Measurements from ENCODE around the gene PLA2G4B. TPM values are rescaled to one million over a fixed set of nuclear protein-coding genes. Genes with fewer than 3 reads are reported as not detected.

Gene PLA2G4B
- total RNA-seq, 1 experiment from 2014 or later = 3.7 TPM

DNA sequence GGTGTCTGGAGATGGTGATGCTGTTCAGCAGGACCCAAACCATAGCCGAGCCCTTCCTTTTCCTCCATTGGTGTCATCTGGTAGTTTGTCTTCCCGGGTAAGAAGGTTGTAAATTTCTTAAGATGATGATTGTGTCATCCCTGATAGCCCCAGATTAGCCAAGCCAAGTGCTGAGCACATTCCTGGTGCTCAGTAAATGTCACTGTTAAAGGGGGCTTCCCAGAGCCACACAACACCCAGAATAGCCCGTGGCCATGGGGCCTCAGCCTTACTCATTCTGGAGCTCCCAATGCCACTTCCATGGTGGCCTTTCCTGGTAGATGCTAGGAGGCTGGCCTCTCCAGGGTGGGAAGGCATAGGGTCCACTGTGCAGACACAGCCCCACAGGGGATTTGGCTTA, 4.6 kb upstream of the PLA2G4B start:
- no peak overlapping the region for H3T11ph ChIP-seq (ENCODE audit: low read length)
- H3K9me3 ChIP-seq (ENCODE audit: control insufficient read depth, low read depth, low read length) = no peaks in the 10 kb centered on the region
- H3K23me2 ChIP-seq (ENCODE audit: insufficient read length, low read depth, low read length, poor library complexity, severe bottlenecking) = no peaks in the 10 kb centered on the region
- no peak for DNase-seq
- no peak overlapping the region for H2BK5ac ChIP-seq (ENCODE audit: insufficient read length, low read length)
- no peak overlapping the region for H3K56ac ChIP-seq (ENCODE audit: insufficient read length, low read depth, low read length)
- no peaks in the 10 kb centered on the region for H3K4me1 ChIP-seq (ENCODE audit: insufficient read depth, low read length)
- H4K20me1 ChIP-seq (ENCODE audit: control insufficient read depth, insufficient read depth, insufficient read length) = no peaks in the 10 kb centered on the region
- H3K4me3 Mint-ChIP-seq = no peak overlapping the region
- no peak overlapping the region for H2BK12ac ChIP-seq (ENCODE audit: insufficient read length, low read depth, low read length)
- H3K27me3 Mint-ChIP-seq (ENCODE audit: low read depth) = no peaks in the 10 kb centered on the region
- H3K9ac ChIP-seq (ENCODE audit: extremely low read depth, insufficient read length, low read length) = no peak overlapping the region
- H3K4ac ChIP-seq (ENCODE audit: low read depth, low read length) = no peak overlapping the region
- no peaks in the 10 kb centered on the region for H3K79me1 ChIP-seq (ENCODE audit: insufficient read depth, low read depth, low read length, poor library complexity, severe bottlenecking)
- peaks cover 5 to 22% (median 11%) of the 10 kb centered on the region in 3 experiments; a peak in 6 of 7 replicates for H3K36me3 Mint-ChIP-seq (ENCODE audit: insufficient read depth in 1 of 3, low read depth in 3 of 3)
- H4K5ac ChIP-seq (ENCODE audit: insufficient read length, low read depth, low read length) = no peak overlapping the region
- no peaks in the 10 kb centered on the region; a peak in 1 of 5 replicates for H3K9me3 Mint-ChIP-seq
- H3K4me1 Mint-ChIP-seq = no peaks in the 10 kb centered on the region
- H3K79me2 ChIP-seq (ENCODE audit: insufficient read depth, low read length) = no peaks in the 10 kb centered on the region
- WGBS (ENCODE audit: extremely low coverage, insufficient read length, low lambda C conversion rate) = no CpG with 5 or more reads among the region's 3 CpGs
- TF ChIP-seq, protein P1, sequence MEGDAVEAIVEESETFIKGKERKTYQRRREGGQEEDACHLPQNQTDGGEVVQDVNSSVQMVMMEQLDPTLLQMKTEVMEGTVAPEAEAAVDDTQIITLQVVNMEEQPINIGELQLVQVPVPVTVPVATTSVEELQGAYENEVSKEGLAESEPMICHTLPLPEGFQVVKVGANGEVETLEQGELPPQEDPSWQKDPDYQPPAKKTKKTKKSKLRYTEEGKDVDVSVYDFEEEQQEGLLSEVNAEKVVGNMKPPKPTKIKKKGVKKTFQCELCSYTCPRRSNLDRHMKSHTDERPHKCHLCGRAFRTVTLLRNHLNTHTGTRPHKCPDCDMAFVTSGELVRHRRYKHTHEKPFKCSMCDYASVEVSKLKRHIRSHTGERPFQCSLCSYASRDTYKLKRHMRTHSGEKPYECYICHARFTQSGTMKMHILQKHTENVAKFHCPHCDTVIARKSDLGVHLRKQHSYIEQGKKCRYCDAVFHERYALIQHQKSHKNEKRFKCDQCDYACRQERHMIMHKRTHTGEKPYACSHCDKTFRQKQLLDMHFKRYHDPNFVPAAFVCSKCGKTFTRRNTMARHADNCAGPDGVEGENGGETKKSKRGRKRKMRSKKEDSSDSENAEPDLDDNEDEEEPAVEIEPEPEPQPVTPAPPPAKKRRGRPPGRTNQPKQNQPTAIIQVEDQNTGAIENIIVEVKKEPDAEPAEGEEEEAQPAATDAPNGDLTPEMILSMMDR (conservative IDR thresholded peaks at IDR 0.05) = no peak
- no peak overlapping the region for H3K23ac ChIP-seq (ENCODE audit: insufficient read length, low read depth, low read length)
- H2AFZ ChIP-seq (ENCODE audit: low read length) = no peak overlapping the region
- no peak overlapping the region for H3K27ac ChIP-seq (ENCODE audit: insufficient read length, low read depth, low read length)
- no peak overlapping the region for H4K8ac ChIP-seq (replicated peaks; ENCODE audit: insufficient read length, low read depth, low read length)
- no peak overlapping the region for H2BK20ac ChIP-seq (ENCODE audit: low read depth, low read length, poor library complexity, severe bottlenecking)
- H4K91ac ChIP-seq (ENCODE audit: insufficient read length, low read depth, low read length) = no peak overlapping the region
- H2BK120ac ChIP-seq (ENCODE audit: low read depth, low read length, poor library complexity, severe bottlenecking) = no peak overlapping the region
- H2BK15ac ChIP-seq (ENCODE audit: low read depth, low read length) = no peak overlapping the region
- H3K27ac Mint-ChIP-seq = peak overlapping the region in 1 of 3 experiments; percentile 77; a peak in 1 of 7 replicates
- no peak overlapping the region for H3K18ac ChIP-seq (ENCODE audit: insufficient read length, low read depth, low read length)
- no peak overlapping the region for H3K4me2 ChIP-seq (ENCODE audit: insufficient read depth, insufficient read length, low read length)
- H2AK5ac ChIP-seq (ENCODE audit: insufficient read length, low read length) = no peak overlapping the region
- H3K14ac ChIP-seq (ENCODE audit: insufficient read depth, low read length) = no peak overlapping the region
- H3K27me3 ChIP-seq (ENCODE audit: insufficient read depth, low read length) = no peaks in the 10 kb centered on the region
